GM21515 (cell line): ENCODE results near the gene SMCHD1.
"Not testable (repeated sequence)": the region's sequence is repeated elsewhere in the genome, so short reads cannot be mapped to it uniquely, and the experiment has no call there.

Source experiments
- ATAC-seq: cut with Tn5 transposase; IDR thresholded peaks from one replicate; pipeline ENCODE4 v1.9.1; 2021; ENCODE audit not compliant: unreplicated experiment

The SMCHD1 gene

DNA sequence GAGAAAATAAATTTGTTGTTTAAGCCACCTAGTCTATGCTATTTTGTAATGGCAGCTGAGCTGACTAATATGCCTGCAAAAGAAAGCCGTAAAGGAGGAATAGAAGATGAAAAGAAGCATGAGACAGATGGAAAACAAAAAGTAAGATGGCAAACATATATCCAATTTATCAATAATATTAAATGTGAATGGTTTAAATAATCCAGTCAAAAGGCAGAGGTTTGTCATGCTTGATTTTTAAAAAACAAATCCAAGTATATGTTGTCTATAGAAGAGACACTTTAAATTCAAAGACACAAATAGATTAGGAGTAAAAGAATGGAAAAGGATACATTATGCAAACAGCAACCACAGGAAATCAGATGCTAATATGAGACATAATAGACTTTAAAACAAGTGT, 155.9 kb downstream of the SMCHD1 start:
- no peak for ATAC-seq

GRCh38 chr18:2814928-2815327, 159.4 kb downstream of the SMCHD1 start:
- ATAC-seq: no peak

DNA sequence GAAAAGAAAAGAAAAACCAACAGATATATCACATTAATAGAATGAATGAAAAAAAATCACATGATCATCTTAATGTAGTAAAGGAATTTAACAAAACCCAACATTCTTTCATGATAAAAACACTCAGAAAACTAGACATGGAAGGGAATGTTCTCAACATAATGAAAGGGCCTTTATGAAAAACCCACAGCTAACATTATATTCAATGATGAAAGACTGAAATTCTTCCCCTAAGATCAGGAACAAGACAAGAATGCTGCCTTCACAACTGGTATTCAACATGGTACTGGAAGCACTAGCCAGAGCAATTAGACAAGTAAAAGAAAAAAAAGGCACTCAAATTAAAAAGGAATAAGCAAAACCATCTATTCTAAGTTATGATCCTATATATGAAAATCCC, 162.8 kb downstream of the SMCHD1 start:
- ATAC-seq: no peak

DNA sequence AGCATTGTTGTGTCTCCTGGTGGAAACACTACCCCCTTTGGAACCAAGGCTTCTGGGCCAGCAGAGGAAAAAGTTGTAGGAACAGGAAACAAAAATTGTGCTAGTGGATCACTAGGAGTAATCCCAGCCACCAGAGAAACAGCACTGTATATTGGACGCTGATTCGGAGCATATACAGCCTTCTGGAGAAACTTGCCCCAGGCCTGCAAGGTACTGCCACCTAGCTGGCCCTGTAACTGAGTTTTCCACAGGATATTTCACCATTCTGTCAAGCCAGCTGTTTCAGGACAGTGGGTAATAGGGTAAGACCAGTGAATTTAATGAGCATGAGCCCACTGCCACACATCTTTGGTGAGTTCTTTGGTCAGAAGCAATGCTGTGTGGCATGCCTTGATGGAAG, 166.2 kb downstream of the SMCHD1 start:
- ATAC-seq: no peak

- no peak for ATAC-seq
These were observed 166.8 kb downstream of the SMCHD1 start for GRCh38 chr18:2822213-2822921.

DNA sequence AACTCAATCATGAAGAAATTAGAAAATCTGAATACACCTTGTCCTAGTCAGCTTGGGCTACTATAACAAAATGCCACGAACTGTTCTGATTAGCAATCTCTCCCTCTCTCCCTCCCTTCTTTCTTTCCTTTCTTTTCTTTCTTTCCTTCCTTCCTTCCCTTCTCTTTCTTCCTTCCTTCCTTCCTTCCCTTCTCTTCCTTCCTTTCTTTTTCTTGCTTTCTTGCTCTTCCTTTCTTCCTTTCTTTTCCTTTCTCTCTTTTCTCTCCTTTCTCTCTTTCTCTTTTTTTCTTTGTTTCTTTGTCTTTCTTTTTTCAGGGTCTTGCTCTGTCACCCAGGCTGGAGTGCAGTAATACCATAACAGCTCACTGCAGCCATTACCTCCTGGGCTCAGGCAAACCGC, 167.7 kb downstream of the SMCHD1 start:
- no peak for ATAC-seq

- no peak for ATAC-seq
These were observed 168.4 kb downstream of the SMCHD1 start for GRCh38 chr18:2823966-2824365.

- no peak for ATAC-seq
These were observed 169.3 kb downstream of the SMCHD1 start for GRCh38 chr18:2824865-2825264.

DNA sequence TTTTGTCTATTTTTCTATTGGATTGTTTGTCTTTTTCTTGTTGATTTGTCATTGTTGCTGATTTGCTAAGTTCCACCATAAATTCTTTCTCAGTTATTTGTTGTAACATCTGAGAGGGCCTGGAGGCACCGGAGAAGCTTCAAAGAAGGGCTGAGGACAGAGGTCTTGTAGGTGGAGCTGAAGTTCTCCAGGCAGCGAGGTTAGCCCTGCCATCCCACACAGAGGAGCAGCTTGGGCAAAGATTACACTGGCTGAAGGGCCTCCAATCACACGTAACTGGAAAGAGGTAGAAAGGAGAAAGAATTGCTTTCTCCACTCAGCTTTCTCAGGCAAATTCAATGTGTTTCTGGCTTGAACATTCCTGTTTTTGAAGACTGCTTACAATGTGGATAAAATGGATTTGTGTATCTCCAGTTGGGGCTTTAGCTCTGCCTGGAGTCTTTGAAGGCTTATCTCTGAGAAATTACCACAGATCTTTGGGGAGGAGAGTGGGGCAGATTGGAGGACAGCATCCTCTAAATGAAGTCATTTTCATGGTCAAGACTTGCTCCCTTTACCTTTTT, 170.2 kb downstream of the SMCHD1 start:
- ATAC-seq: no peak

- no peak for ATAC-seq
These were observed 171.1 kb downstream of the SMCHD1 start for GRCh38 chr18:2826581-2826980.

GRCh38 chr18:2827061-2827460, 171.5 kb downstream of the SMCHD1 start:
- ATAC-seq: no peak

- ATAC-seq: not testable (repeated sequence)
These were observed 180.6 kb downstream of the SMCHD1 start for GRCh38 chr18:2836118-2836517.

DNA sequence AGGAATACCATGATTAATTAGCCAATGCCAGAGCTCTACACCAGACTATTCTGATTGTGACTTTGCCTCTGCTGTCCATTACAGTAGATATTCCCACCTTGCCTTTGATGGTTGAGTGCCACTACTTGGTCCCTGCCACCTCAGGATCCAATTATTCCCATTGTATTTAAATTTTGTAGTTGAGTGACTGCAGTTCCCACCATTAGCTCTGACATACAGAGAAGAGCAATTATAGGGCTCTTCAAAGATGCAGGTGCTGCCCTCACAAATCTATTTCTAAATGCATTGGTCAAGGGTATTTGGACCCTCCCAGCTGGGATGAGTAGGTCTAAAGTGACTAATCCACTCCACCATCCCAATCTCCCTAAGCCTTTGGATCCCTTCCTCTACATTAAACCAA, 181.8 kb downstream of the SMCHD1 start:
- ATAC-seq: not testable (repeated sequence)

- no peak for ATAC-seq
These were observed 183.7 kb downstream of the SMCHD1 start for GRCh38 chr18:2839202-2839601.

DNA sequence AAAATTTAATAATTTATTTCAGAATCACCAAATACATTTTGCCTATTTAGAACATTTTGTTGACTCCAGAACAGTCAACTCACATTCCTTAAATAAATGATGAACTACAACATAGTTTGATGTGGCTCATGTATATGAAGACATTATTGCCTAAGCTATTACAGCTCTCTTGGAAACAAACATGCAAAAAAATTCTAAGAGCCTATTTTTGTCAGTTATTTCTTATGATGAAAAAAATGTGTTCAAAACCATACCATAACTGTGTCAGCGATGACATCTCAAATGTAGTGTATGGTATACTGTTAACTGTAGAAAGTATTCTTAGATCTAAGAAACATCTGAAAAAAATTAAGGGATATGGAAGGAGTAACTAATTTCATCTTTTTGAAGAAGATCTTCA, 185.0 kb downstream of the SMCHD1 start:
- no peak for ATAC-seq

DNA sequence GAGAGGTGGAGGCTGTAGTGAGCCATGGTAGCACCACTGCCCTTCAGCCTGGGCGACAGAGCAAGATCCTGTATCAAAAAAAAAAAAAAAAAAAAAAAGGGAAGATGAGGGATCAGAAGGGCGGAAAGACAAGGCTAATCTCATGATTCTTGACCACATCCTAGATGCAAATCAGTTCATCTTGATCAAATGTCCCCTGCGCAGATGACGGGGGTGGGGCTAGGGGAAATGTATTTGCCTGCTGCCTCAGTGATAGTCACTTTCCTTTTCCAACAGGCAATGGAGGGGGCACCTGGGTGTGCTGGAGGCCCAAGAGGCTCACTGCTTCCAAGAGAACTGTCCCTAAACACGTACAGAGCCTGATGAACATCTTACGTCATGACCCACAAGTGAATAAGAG, 187.6 kb downstream of the SMCHD1 start:
- ATAC-seq: no peak

DNA sequence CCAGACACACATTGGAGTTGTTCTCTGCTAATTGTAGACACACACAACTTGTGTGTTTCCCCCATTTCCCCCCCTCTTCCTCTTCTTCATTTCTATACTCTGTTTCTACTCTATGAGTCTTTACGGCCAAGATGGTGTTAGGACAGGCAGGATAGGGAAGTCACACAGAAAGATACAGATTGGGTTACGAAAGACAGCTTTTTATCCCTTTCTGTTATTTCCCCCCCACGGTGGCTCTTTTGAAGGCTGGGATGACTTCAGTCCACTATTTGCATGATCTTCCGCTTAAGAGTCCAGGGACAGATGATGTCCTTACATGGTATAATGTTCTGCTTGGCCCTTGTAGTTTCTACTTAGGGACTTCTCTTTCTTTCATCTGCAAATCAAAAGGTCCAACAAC, 189.6 kb downstream of the SMCHD1 start:
- no peak for ATAC-seq

- peak; percentile 61 for ATAC-seq
These were observed 191.2 kb downstream of the SMCHD1 start, which contains the start of gene EMILIN2 for GRCh38 chr18:2846636-2847316. Gene EMILIN2, plus strand, starts transcription at chr18:2847006. Its CDS starts 183 bp downstream, at chr18:2847189.

DNA sequence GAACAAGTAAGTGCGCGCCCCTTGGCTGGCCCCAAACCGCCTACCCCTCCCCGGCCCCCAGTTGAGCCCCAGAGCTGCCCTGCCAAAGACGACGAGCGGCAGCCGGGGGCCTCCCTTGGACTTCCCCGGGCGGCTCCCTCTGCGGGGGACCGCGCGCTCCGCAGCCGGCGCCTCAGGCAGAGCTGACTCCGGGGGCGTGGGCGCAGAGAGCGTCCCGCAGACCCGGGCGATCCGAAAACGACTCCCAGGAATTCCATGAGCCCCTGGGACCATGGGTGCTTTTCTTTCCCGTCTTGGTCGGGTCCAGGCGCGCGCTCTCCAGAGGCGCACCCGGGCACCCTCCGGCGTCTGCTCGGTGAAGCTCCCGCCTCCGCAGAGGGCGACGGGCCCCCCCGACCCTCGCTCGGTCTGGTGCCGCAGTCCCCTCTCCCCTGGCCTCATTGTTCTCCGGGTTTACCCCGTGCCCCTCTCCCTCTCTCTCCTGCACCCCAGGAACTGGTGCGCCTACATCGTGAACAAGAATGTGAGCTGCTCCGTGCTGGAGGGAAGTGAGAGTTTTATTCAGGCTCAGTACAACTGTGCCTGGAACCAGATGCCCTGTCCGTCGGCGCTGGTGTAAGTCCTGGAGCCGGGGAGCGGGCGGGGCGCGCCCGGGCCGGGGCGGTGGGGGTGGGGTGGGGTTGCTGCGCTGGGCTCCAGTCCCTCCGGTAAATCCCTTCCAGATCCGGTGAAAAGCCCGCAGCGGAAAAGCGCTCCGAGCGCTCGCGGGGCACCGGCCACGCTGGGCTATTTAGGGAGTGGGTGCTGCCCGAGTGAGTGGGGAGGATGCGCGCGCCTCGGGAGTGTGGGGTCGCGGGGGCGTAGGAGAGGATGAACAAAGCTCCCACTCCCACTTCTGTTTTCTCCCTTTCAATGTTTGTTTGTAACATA, 192.1 kb downstream of the SMCHD1 start:
- peak; percentile 30 for ATAC-seq

- no peak for ATAC-seq
These were observed 193.0 kb downstream of the SMCHD1 start for GRCh38 chr18:2848247-2849246.
